NB4 (cell line): ENCODE results near the gene SMARCA4.

Source experiments
- CTCF ChIP-seq: IDR thresholded peaks from one replicate; pipeline ENCODE4 v1.5.1; 2012; ENCODE audit warnings: low read depth, low read length
- MAX ChIP-seq: IDR thresholded peaks from 2 replicates; pipeline ENCODE4 v1.6.1; 2011; ENCODE audit warnings: low read depth, low read length
- POLR2A ChIP-seq: IDR thresholded peaks from 2 replicates; pipeline ENCODE4 v1.6.1; 2011; ENCODE audit warnings: mild to moderate bottlenecking; ENCODE audit not compliant: insufficient read length; ENCODE audit errors: extremely low read depth

GRCh38 chr19:11054628-11055027, 93.8 kb downstream of the SMARCA4 start:
- no peak for TF ChIP-seq CTCF
- TF ChIP-seq MAX, result no peak
- no peak for TF ChIP-seq POLR2A
